Esophagus squamous epithelium (tissue), 5 donors: ENCODE results near the gene PIGR. TPM values are rescaled to one million over a fixed set of nuclear protein-coding genes. Genes with fewer than 3 reads are reported as not detected.

ENCODE experiments used
- DNase-seq: peaks from one replicate; lab custom pipeline; 2025; lab: John Stamatoyannopoulos, UW
- H3K27ac ChIP-seq, 4 donors: fragments of 200-600 bp; sonication (generic); one replicate each; pipeline ENCODE4 v1.5.1; 2016 to 2019; ENCODE audit warnings: mild to moderate bottlenecking in 1 of 4
- H3K27me3 ChIP-seq, 4 donors: fragments of 200-600 bp; sonication (generic); 1 replicate in 3 of 4; 2 replicates in 1 of 4; pipeline versions ENCODE4 v1.5.1 to v1.6.0; 2017 to 2021; ENCODE audit warnings: antibody characterized with exemption in 1 of 4
- H3K36me3 ChIP-seq, 3 donors: fragments of 200-600 bp; sonication (generic); one replicate each; pipeline ENCODE4 v1.5.1; 2016 to 2019
- H3K4me1 ChIP-seq, 3 donors: fragments of 200-600 bp; sonication (generic); one replicate each; pipeline ENCODE4 v1.5.1; 2017 to 2019
- H3K4me3 ChIP-seq, 4 donors: fragments of 200-600 bp; sonication (generic); 1 replicate in 3 of 4; 2 replicates in 1 of 4; pipeline ENCODE4 v1.5.1; 2016 to 2019; ENCODE audit warnings: mild to moderate bottlenecking in 2 of 4, moderate library complexity in 1 of 4
- H3K9me3 ChIP-seq, 3 donors: fragments of 200-600 bp; sonication (generic); one replicate each; pipeline ENCODE4 v1.5.1; 2016 to 2019
- POLR2A ChIP-seq, 4 donors: fragments of 450-650 bp; IDR thresholded peaks; one replicate each; pipeline ENCODE4 v1.6.1; 2017; ENCODE audit warnings: antibody characterized with exemption in 4 of 4, mild to moderate bottlenecking in 4 of 4, moderate library complexity in 3 of 4
- WGBS, 2 donors: methylation state at CpG; one replicate each; pipeline ENCODE4 v1.1.5; 2018; 5-methylcytosine and 5-hydroxymethylcytosine counted together
- intact Hi-C: fragments of 100-400 bp; cut with DNase I; formaldehyde crosslinking; loops from one replicate; pipeline ENCODE4 v1.15.0; 2022
- total RNA-seq, 4 donors: library from RNA; depleted of rRNA; stranded (reverse); fragments of >200 nt; gene quantifications; one replicate each; pipeline ENCODE4 v1.1.0, GENCODE V29; 2016
- TF ChIP-seq, protein P1 (sequence below), 6 experiments: fragments of 450-650 bp in 4 of 6; fragments of 200-600 bp in 2 of 6; sonication (generic) in 2 of 6; IDR thresholded peaks; one replicate each; pipeline ENCODE4 v1.5.1; 2016 to 2019; ENCODE audit warnings: antibody characterized with exemption in 6 of 6, mild to moderate bottlenecking in 4 of 6, moderate library complexity in 4 of 6
- donor health status: DM: yes; HTN: yes; CAD: no.

The PIGR gene
- total RNA-seq, 4 donors from 2014 or later: 0.99 to 144 (median 1.1) TPM; not detected in 1

GRCh38 chr1:206985162-206985749 is 39.0 kb upstream of the PIGR start:
- 71 to 75% methylated on average over 9 to 10 of the region's 10 CpGs for WGBS, 2 donors
- peaks cover 0 to 8% (median 0%) of the 10 kb centered on the region in 4 donors for H3K27me3 ChIP-seq
- DNase-seq: no peak
- no peak overlapping the region for H3K4me3 ChIP-seq
- H3K27ac ChIP-seq: no peak overlapping the region
- no peaks in the 10 kb centered on the region for H3K36me3 ChIP-seq
- TF ChIP-seq POLR2A (IDR thresholded peaks at IDR 0.05): no peak
- TF ChIP-seq, protein P1, sequence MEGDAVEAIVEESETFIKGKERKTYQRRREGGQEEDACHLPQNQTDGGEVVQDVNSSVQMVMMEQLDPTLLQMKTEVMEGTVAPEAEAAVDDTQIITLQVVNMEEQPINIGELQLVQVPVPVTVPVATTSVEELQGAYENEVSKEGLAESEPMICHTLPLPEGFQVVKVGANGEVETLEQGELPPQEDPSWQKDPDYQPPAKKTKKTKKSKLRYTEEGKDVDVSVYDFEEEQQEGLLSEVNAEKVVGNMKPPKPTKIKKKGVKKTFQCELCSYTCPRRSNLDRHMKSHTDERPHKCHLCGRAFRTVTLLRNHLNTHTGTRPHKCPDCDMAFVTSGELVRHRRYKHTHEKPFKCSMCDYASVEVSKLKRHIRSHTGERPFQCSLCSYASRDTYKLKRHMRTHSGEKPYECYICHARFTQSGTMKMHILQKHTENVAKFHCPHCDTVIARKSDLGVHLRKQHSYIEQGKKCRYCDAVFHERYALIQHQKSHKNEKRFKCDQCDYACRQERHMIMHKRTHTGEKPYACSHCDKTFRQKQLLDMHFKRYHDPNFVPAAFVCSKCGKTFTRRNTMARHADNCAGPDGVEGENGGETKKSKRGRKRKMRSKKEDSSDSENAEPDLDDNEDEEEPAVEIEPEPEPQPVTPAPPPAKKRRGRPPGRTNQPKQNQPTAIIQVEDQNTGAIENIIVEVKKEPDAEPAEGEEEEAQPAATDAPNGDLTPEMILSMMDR (IDR thresholded peaks at IDR 0.05): no peak
- intact Hi-C loops: no loop called here
- peaks cover 0 to 19% (median 0%) of the 10 kb centered on the region in 3 donors for H3K4me1 ChIP-seq
- H3K9me3 ChIP-seq: no peaks in the 10 kb centered on the region

GRCh38 chr1:206982216-206982615 is 36.0 kb upstream of the PIGR start:
- no peaks in the 10 kb centered on the region for H3K36me3 ChIP-seq
- H3K27ac ChIP-seq: no peak overlapping the region
- intact Hi-C loops: no loop called here
- peaks cover 0 to 24% (median 0%) of the 10 kb centered on the region in 3 donors for H3K4me1 ChIP-seq
- DNase-seq: no peak
- no peaks in the 10 kb centered on the region for H3K9me3 ChIP-seq
- WGBS, 2 donors: 25 to 34% methylated on average over 3 to 4 of the region's 4 CpGs
- TF ChIP-seq POLR2A (IDR thresholded peaks at IDR 0.05): no peak
- TF ChIP-seq, protein P1 (IDR thresholded peaks at IDR 0.05): peak; percentile 13 to 70 (median 54)
- H3K4me3 ChIP-seq: no peak overlapping the region
- peaks cover 0 to 8% (median 0%) of the 10 kb centered on the region in 4 donors for H3K27me3 ChIP-seq

DNA sequence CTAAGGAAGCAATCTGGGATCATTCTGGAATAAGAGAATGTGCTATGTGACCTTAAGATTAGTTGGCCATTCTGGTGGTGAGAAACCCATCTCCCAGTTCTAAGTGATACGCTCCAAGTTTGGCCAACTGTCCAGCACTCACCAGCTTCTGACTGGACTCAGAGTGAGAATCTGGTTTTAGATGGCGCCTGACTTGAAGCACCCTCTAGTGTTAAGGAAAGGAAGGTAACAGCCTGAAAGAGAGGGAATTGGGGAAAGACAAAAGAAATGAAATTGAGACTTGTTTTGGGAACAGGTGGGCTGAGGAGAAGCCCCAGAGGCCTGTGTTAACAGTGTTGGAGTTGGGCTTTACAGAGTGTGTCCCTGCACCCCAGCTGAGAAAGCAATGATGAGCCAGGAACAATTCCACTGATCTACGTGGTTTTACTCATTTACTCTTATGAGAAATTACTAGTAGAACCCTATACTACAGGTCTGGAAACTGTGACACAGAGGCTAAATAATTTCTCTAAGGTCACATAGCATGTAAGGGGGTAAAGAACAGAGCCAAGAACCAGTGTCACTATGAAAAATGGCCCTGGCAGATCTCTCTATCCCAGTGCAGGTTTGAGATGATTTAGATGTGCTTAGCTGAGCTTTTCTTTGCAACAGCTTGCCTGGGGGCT is 33.2 kb upstream of the PIGR start:
- Histone ChIP-seq H3K36me3 (no peaks in the 10 kb centered on the region), H3K4me1 (peaks cover 0 to 9% (median 0%) of the 10 kb centered on the region in 3 donors), H3K27me3 (peaks cover 0 to 8% (median 0%) of the 10 kb centered on the region in 4 donors), H3K27ac (no peak overlapping the region), H3K9me3 (no peaks in the 10 kb centered on the region), H3K4me3 (no peak overlapping the region)
- intact Hi-C loops: loop anchor here (5.0 kb wide), 1 partner anchor 57 kb away; the partner anchor contains the start of gene FCMR
- DNase-seq: no peak
- no peak for TF ChIP-seq POLR2A (IDR thresholded peaks at IDR 0.05)
- TF ChIP-seq, protein P1 (IDR thresholded peaks at IDR 0.05): peak in 5 of 6 experiments; percentile 22 to 70 (median 62)
- 83 to 92% methylated on average over 2 to 3 of the region's 3 CpGs for WGBS, 2 donors

- no peak for TF ChIP-seq POLR2A (IDR thresholded peaks at IDR 0.05)
- TF ChIP-seq, protein P1 (IDR thresholded peaks at IDR 0.05): no peak
- H3K4me1 ChIP-seq: peaks cover 0 to 9% (median 0%) of the 10 kb centered on the region in 3 donors
- intact Hi-C loops: loop anchor here (5.0 kb wide), 1 partner anchor 56 kb away; the partner anchor contains the start of gene FCMR
- H3K27me3 ChIP-seq: peaks cover 0 to 5% (median 0%) of the 10 kb centered on the region in 4 donors
- H3K4me3 ChIP-seq: no peak overlapping the region
- H3K27ac ChIP-seq: no peak overlapping the region
- H3K9me3 ChIP-seq: no peaks in the 10 kb centered on the region
- DNase-seq: no peak
- WGBS, 2 donors: 65 to 83% methylated on average over 7 of the region's 7 CpGs
- H3K36me3 ChIP-seq: no peaks in the 10 kb centered on the region
Observed at GRCh38 chr1:206978259-206978658, 32.0 kb upstream of the PIGR start.

DNA sequence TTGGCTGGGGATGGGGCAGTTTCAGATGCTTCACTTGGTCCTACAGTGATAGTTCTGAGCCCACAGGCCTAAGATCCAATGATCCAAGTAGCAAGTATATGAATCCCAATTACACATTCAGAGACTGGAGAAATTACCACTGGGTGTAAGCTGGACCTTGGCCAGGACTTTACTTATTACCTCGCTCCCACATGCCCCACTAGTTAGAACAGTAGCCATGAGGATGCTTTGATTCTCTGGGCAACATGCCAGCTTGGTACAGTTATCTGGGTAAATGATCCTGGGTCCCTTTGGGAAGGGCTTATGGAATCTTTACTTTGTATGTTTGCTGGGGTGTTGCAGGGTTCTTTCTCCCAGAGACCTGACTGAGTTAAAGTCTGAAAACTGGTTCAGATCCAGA is 29.0 kb upstream of the PIGR start:
- H3K27ac ChIP-seq: no peak overlapping the region
- intact Hi-C loops: loop anchor here (5.0 kb wide), 1 partner anchor 53 kb away; the partner anchor contains the start of gene FCMR
- 75 to 86% methylated on average over 1 of the region's 1 CpG for WGBS, 2 donors
- H3K36me3 ChIP-seq: no peaks in the 10 kb centered on the region
- H3K27me3 ChIP-seq: peaks cover 0 to 9% (median 0%) of the 10 kb centered on the region in 4 donors
- peaks cover 0 to 6% (median 0%) of the 10 kb centered on the region in 3 donors for H3K4me1 ChIP-seq
- no peak overlapping the region for H3K4me3 ChIP-seq
- H3K9me3 ChIP-seq: no peaks in the 10 kb centered on the region
- TF ChIP-seq, protein P1 (IDR thresholded peaks at IDR 0.05): no peak
- no peak for TF ChIP-seq POLR2A (IDR thresholded peaks at IDR 0.05)
- no peak for DNase-seq
